Panc1 (cell line): ENCODE results near the gene TSKU. TPM values are rescaled to one million over a fixed set of nuclear protein-coding genes. Genes with fewer than 3 reads are reported as not detected.
"Not testable (repeated sequence)": the region's sequence is repeated elsewhere in the genome, so short reads cannot be mapped to it uniquely, and the experiment has no call there.

Experiments used
- ATAC-seq: fragments of 200-7000 bp; cut with Tn5 transposase; 2 replicates; pipeline ENCODE4 v1.9.1; 2020; ENCODE audit warnings: mild to moderate bottlenecking, moderate library complexity
- BruUV-seq: library from RNA; stranded (reverse); fragments of 400-500 nt; replicated peaks from 2 replicates; lab custom pipeline; 2021; lab: Mats Ljungman, UMichigan
- CTCF ChIA-PET: fragments of 300-600 bp; sonication (Branson Sonifier 250); formaldehyde crosslinking; loops from one replicate; lab custom pipeline; 2022; ENCODE audit warnings: antibody characterized with exemption; lab: Charles Lee
- POLR2A ChIA-PET: fragments of 300-600 bp; sonication (Branson Sonifier 250); formaldehyde crosslinking; loops from one replicate; lab custom pipeline; 2022; ENCODE audit warnings: antibody characterized with exemption; lab: Charles Lee
- DNase-seq: peaks from one replicate; pipeline ENCODE4 v3.0.0-alpha.2; 2010; ENCODE audit warnings: low read depth, low spot score
- H3K27ac ChIP-seq: 2 replicates; pipeline ENCODE4 v1.5.1; 2011; ENCODE audit warnings: mild to moderate bottlenecking, low read length, inconsistent platforms
- H3K27me3 ChIP-seq: fragments of 200-500 bp; sonication (Bioruptor generic); 2 replicates; pipeline ENCODE4 v1.6.0; 2014; ENCODE audit warnings: low read length, inconsistent platforms; ENCODE audit not compliant: control insufficient read depth, insufficient read depth
- H3K36me3 ChIP-seq: fragments of 200-500 bp; sonication (Bioruptor generic); 2 replicates; pipeline ENCODE4 v1.5.1; 2014; ENCODE audit warnings: inconsistent platforms, mild to moderate bottlenecking, low read length, moderate library complexity; ENCODE audit not compliant: control insufficient read depth, insufficient read depth
- H3K4me1 ChIP-seq: 2 replicates; pipeline ENCODE4 v1.5.1; 2011; ENCODE audit warnings: inconsistent platforms, mild to moderate bottlenecking, low read length, moderate library complexity; ENCODE audit not compliant: control insufficient read depth, insufficient read depth
- H3K4me3 ChIP-seq, 2 experiments: 2 replicates each; pipeline ENCODE4 v1.5.1; 2011 to 2012; ENCODE audit warnings: low read depth in 2 of 2, low read length in 2 of 2, mild to moderate bottlenecking in 2 of 2, inconsistent platforms in 1 of 2, moderate library complexity in 1 of 2
- H3K9me3 ChIP-seq: fragments of 200-500 bp; sonication (Bioruptor generic); 2 replicates; pipeline ENCODE4 v1.5.1; 2014; ENCODE audit warnings: low read depth, mild to moderate bottlenecking, inconsistent platforms, low read length, moderate library complexity; ENCODE audit not compliant: control insufficient read depth, insufficient read depth
- CTCF ChIP-seq: fragments of 450-650 bp; IDR thresholded peaks from 2 replicates; pipeline ENCODE4 v1.5.1; 2017; ENCODE audit warnings: mild to moderate bottlenecking
- POLR2AphosphoS5 ChIP-seq: IDR thresholded peaks from 2 replicates; pipeline ENCODE4 v1.6.1; 2012; ENCODE audit warnings: mild to moderate bottlenecking, low read depth, low read length, moderate library complexity
- REST ChIP-seq, 2 experiments: IDR thresholded peaks; 2 replicates each; pipeline ENCODE4 v1.6.1; 2011 to 2012; ENCODE audit warnings: low read depth in 2 of 2, control low read depth in 1 of 2, low read length in 1 of 2, mild to moderate bottlenecking in 1 of 2, moderate library complexity in 1 of 2; ENCODE audit not compliant: insufficient read depth in 1 of 2
- SIN3A ChIP-seq: IDR thresholded peaks from 2 replicates; pipeline ENCODE4 v1.6.1; 2012; ENCODE audit warnings: low read depth, mild to moderate bottlenecking, low read length, moderate library complexity, borderline replicate concordance; ENCODE audit not compliant: insufficient read depth
- TCF7L2 ChIP-seq: IDR thresholded peaks from 2 replicates; pipeline ENCODE4 v1.6.1; 2011; ENCODE audit warnings: mild to moderate bottlenecking, low read depth, low read length, inconsistent platforms
- in situ Hi-C: cut with HindIII; loops from 2 replicates; pipeline ENCODE4 v1.10.0; 2016; ENCODE audit warnings: low sequenced_read_pairs, low pct_unique_long_range_greater_than_20kb
- intact Hi-C: fragments of 100-400 bp; cut with micrococcal nuclease; formaldehyde crosslinking; loops from one replicate; pipeline ENCODE4 v1.10.0; 2022; ENCODE audit not compliant: unreplicated experiment
- total RNA-seq: library from RNA; stranded (reverse); gene quantifications from one replicate; pipeline ENCODE4 v1.2.1, GENCODE V29; 2021; ENCODE audit not compliant: unreplicated experiment

The TSKU gene
- total RNA-seq, 1 experiment from 2014 or later = 31.4 TPM

GRCh38 chr11:76824980-76825725 lies 42.0 kb downstream of the TSKU start:
- Histone ChIP-seq H3K4me3 (no peak overlapping the region), H3K27me3 (no peaks in the 10 kb centered on the region), H3K4me1 (peaks cover 18% of the 10 kb centered on the region), H3K9me3 (no peaks in the 10 kb centered on the region), H3K27ac (peak overlapping the region; percentile 57; the same call in 1 of the 2 replicates), H3K36me3 (no peaks in the 10 kb centered on the region)
- ATAC-seq (peak; percentile 44), DNase-seq (no peak)
- ChIA-PET CTCF (no interaction called here), POLR2A (no interaction called here)
- intact Hi-C loops = no loop called here
- TF ChIP-seq POLR2AphosphoS5 (no peak), SIN3A (no peak), CTCF (no peak), TCF7L2 (no peak), REST (IDR thresholded peaks at IDR 0.05; ENCODE audit: insufficient read depth in 1 of 2, low read depth in 2 of 2, low read length in 1 of 2) (no peak)
- no TSS peak for BruUV-seq
- in situ Hi-C loops = no loop called here

DNA sequence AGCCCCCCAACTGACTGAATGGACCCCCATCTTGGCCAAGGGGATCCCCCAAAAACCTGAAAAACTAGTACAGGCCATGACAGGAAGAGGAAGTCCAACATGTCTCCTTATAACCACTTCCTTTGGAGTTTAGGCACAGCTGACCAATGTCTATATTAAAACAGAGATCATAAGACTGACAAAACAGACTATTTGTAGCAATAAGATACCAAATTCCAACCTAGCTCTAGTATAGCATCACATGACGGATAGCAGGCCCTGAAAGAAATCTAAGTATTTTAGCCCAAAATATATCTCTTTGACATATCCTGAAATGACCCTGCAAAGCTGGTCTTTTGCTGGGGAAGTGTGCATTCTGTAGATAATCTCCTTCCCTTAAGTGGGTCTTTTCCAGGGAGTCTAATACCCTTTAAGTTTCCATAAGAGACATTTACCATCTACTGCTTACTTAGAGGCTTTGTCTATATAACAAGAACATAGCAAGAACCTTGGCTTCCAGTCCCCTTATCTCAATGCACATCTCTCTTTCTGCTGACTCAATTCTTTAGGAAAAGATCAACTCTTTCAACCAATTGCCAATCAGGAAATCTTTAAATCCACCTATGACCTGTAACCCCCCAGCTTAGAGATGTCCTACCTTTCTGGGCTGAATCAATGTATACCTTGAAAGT lies 42.7 kb downstream of the TSKU start:
- BruUV-seq = no TSS peak
- ATAC-seq = no peak
- in situ Hi-C loops = no loop called here
- DNase-seq = no peak
- ChIA-PET CTCF (no interaction called here), POLR2A (no interaction called here)
- no peak for TF ChIP-seq REST (IDR thresholded peaks at IDR 0.05; ENCODE audit: insufficient read depth in 1 of 2, low read depth in 2 of 2, low read length in 1 of 2)
- Histone ChIP-seq H3K36me3 (no peaks in the 10 kb centered on the region), H3K27ac (peak overlapping the region; percentile 57; the same call in 1 of the 2 replicates), H3K9me3 (no peaks in the 10 kb centered on the region), H3K27me3 (no peaks in the 10 kb centered on the region), H3K4me1 (peaks cover 18% of the 10 kb centered on the region), H3K4me3 (no peak overlapping the region)
- intact Hi-C loops = no loop called here

DNA sequence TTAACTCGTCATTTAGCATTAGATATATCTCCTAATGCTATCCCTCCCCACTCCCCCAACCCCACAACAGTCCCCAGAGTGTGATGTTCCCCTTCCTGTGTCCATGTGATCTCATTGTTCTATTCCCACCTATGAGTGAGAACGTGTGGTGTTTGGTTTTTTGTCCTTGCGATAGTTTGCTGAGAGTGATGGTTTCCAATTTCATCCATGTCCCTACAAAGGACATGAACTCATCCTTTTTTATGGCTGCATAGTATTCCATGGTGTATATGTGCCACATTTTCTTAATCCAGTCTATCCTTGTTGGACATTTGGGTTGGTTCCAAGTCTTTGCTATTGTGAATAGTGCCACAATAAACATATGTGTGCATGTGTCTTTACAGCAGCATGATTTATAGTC lies 43.4 kb downstream of the TSKU start:
- DNase-seq, H3K4me3 ChIP-seq, H3K9me3 ChIP-seq, H3K36me3 ChIP-seq, POLR2A ChIA-PET, in situ Hi-C loops, CTCF ChIA-PET, BruUV-seq, H3K27me3 ChIP-seq, ATAC-seq, intact Hi-C loops, H3K27ac ChIP-seq: not testable (repeated sequence)
- H3K4me1 ChIP-seq = peaks cover 18% of the 10 kb centered on the region

DNA sequence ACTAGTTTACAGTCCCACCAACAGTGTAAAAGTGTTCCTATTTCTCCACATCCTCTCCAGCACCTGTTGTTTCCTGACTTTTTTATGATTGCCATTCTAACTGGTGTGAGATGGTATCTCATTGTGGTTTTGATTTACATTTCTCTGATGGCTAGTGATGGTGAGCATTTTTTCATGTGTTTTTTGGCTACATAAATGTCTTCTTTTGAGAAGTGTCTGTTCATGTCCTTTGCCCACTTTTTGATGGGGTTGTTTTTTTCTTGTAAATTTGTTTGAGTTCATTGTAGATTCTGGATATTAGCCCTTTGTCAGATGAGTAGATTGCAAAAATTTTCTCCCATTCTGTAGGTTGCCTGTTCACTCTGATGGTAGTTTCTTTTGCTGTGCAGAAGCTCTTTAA lies 43.8 kb downstream of the TSKU start:
- H3K27ac ChIP-seq, H3K36me3 ChIP-seq, ATAC-seq, H3K4me3 ChIP-seq, intact Hi-C loops, BruUV-seq, CTCF ChIA-PET, POLR2A ChIA-PET, DNase-seq, H3K27me3 ChIP-seq, in situ Hi-C loops, H3K9me3 ChIP-seq: not testable (repeated sequence)
- H3K4me1 ChIP-seq = peaks cover 18% of the 10 kb centered on the region
